ENCODE data around the gene TNF.
"Not testable (repeated sequence)": the region's sequence is repeated elsewhere in the genome, so short reads cannot be mapped to it uniquely, and the experiment has no call there.

TNF gene

GRCh38 chr6:31588871-31589650, 13.7 kb downstream of the TNF start:
- DNase-seq (ENCODE audit: low read depth in 2 of 2): no peak

- not testable (repeated sequence) for DNase-seq (ENCODE audit: low read depth in 2 of 2)
These were observed 15.3 kb downstream of the TNF start for GRCh38 chr6:31590691-31591090.

- no peak for DNase-seq (ENCODE audit: low read depth in 2 of 2)
These were observed 17.0 kb downstream of the TNF start for GRCh38 chr6:31592396-31592771.

- peak in 1 of 2 donors; percentile 48 for DNase-seq (ENCODE audit: low read depth in 2 of 2)
These were observed 21.6 kb downstream of the TNF start for GRCh38 chr6:31597006-31597405.

GRCh38 chr6:31607317-31607716, 32.0 kb downstream of the TNF start:
- no peak for DNase-seq (ENCODE audit: low read depth in 2 of 2)

DNA sequence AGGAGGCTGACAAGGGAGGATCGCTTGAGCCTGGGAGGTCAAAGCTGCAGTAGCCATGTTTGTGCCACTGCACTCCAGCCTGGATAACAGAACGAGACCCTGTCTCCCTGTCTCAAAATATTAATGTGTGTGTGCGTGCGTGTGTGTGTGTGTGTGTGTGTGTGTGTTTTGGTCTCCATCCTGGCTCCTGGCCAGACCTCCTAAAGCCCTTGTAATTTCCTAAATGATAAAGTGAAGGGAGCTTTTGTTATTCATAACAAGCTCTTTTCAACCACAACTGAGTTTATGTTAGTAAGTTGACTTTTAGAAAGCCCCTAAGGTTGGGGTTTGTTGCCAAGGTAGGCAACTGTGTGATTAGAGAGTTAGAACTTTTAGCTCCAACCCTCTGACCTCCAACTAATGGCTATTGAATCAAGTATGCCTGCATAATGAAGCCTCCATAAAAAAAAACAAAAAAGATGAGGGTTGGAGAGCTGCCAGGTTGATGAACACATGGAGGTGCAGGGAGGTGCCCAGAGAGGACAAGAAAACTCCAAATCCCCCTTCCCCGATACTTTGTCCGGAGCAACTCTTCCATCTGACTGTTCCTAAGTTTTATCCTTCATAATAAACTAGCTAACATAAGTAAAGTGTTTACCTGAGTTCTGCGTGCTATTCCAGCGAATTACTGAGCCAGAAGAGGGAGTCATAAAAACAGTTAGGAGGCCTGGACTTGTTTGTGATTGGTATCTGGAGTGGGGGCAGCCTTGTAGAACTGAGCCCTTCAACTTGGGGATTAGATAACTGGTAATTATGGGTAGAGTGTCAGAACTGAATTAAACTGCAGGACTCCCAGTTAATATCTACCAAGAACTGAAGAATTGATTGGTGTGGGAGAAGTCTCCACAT, 34.4 kb downstream of the TNF start:
- no peak for DNase-seq (ENCODE audit: low read depth in 2 of 2)

DNA sequence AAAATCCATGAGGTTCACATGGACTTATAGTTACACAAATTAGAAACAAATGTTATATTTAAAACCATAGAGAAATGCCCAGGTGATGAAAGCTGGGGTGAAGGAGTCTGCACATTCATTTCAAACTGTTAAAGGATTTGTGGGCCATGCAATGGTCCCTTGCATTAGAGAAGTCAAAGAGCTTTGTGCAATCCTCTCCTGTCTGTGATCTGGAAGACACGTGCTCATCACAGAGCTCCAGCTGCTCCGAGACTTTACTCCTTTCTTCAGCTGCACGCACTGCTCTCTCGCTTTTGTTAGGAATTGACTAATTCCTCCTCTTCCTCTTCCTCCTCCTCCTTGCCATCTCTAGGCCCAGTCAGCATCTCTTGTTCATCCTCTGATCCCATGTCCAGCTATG, 35.6 kb downstream of the TNF start:
- no peak for DNase-seq (ENCODE audit: low read depth in 2 of 2)

DNA sequence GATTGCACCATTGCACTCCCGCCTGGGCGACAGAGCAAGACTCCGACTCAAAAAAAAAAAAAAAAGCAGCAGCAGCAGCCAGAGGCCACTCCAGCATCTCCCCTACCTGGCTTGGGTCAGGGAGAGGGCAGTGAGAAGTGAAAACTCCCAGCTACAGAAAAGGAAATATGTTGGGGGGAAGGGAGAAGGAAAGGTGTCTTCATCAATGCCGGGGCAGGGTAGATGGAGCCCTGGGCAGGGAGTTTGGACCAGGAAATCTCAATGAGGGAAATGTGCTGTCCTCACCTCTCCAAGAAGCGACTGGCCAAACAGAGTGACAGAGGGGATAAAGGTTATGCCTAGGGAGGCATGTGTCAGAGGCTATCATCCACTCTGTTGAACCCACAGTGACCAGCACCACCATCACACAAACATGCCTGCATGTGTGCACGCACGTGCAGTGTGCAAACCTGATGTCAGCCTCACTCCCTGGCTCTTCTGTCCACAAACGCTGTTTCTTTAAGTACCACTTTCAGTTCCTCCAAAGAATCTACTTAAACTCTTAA, 38.8 kb downstream of the TNF start:
- no peak for DNase-seq (ENCODE audit: low read depth in 2 of 2)

GRCh38 chr6:31614684-31615578, 39.6 kb downstream of the TNF start, which contains the start of gene AIF1:
Gene AIF1 (plus strand): TSS chr6:31615234. CDS start chr6:31615330, 96 bp downstream.
- DNase-seq (ENCODE audit: low read depth in 2 of 2): no peak

DNA sequence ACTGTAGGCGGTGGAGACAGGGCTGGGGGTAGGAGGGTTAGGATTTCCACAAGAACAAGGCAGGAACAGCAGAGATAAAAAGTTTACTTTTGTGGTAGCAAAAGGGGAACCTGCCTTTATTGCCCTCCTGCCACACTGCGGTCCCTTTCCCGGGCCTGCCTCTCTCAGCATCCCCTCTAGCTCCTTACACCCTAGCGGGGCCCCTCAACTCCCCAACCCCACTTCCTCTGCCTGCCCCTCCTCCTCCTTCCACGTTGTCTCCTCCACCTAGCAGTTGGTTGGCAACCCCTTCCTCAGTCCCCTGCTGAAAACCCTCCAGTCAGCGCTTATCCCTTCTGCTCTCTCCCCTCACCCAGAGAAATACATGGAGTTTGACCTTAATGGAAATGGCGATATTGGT, 40.4 kb downstream of the TNF start:
- DNase-seq (ENCODE audit: low read depth in 2 of 2): no peak

- no peak for DNase-seq (ENCODE audit: low read depth in 2 of 2)
These were observed 41.6 kb downstream of the TNF start for GRCh38 chr6:31617010-31617409.

DNA sequence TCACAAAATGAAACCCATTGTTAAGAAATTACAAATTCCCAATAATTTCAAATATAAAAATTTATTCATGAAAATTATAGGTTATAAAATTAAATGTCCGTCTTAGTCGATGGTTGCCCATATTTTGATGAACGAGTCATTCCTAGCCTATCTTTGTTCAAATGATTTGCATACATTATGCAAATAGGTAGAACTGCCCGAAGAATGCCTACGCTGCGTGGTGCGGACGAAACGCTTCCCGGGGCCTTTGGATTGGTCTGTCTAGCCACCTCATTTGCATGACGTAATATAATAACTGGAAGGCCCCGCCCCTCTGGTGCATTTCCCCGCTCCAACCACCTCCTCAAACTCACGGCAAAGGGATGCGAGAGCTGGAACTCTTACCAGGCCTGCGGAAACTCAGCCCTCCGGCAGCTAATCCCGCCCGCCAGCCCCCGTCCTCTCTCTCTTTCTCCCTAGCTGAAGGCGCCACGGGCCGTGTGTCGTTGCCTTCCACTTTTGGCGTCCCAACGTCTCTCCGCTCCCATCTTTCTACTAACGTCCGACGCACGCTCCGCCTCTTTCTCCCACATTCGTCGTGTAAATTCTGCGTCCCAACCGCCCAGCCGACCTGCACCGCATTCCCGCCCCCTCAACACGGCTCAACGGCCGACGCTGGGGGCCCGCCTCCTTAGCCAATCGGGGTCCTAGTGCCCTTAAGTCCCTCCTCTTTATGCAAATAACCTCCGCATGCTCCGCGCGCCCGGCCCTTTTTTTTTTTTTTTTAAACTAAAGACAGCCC, 44.6 kb downstream of the TNF start:
- DNase-seq (ENCODE audit: low read depth in 2 of 2): peak; percentile 88 to 96

DNA sequence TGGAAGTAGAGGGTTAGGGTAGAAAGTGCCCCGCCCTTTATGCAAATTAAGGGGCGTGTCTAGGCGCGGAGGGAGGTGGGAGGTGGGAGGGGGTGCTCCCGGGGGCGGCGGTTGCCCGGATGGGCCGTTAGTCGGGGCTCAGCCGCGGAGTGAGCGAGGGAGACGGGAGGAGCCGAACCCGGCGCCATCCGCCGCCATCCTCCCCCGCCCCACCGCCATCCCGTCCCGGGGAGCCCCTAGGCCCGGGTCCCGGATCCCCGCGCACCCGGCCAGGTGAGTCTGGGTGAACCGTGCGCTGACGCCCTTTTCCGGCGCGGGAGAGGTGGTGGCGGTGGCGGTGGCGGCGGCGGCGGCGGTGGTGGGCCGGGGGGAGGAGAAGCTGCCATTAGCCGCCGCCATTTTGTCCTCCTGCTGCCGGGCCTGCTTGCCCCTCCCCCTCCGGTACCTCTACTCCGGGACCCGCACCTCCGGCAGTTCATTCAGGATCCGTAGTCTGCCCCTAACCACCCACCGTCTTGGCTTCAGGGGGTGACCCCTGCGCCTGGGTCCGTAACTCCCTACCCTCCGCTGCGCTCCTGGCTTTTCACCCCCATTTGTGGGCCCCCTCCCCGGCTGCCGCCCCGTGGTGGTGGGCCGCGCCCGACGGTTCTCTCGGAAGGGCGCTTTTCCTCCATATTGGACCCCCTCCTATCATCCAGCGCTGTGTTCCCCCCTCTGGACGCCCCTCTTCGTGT, 45.4 kb downstream of the TNF start, which contains the start of gene PRRC2A:
TSS of gene PRRC2A (plus strand) at position 130 of the 734 bp plus-strand sequence. CDS start 2,075 bp downstream, outside the sequence.
- DNase-seq (ENCODE audit: low read depth in 2 of 2): peak; percentile 70 to 92

GRCh38 chr6:31621320-31621939, 46.1 kb downstream of the TNF start:
- DNase-seq (ENCODE audit: low read depth in 2 of 2): no peak

DNA sequence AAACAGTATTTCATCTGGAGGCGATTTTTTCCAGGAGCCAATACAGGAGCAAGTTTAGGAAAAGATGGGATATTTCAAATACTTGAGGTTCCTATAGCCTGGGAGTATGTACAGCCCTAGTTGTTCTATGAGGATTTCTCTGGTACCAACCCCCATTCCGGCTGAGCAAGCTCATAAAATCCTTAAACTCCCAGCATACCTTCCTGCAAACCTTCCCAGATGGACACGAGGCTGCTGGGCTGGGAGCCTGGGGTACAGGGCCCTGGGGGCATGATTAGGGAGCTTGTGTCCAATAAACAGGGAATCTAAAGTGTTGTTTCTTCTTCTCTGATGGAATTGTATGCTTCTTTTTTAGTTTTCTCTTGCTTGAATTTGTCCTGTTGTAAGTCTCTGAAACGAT, 46.6 kb downstream of the TNF start:
- DNase-seq (ENCODE audit: low read depth in 2 of 2): no peak

DNA sequence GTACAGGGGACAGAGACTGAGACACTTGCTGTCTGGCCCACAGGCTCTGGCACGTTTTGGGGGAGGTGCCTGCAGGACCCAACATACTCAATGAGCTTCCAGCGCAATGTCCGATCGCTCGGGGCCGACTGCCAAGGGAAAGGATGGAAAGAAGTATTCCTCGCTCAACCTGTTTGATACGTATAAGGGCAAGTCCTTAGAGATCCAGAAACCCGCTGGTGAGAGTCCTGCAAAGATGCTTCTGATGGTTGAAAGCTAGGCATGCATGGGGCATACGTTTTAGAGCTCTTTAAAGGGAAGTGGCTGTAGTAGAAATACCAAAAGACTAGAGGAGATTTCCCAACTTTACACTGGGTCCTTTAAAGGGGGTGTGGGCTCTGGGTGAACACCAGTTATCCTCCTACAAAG, 47.3 kb downstream of the TNF start:
- no peak for DNase-seq (ENCODE audit: low read depth in 2 of 2)

DNA sequence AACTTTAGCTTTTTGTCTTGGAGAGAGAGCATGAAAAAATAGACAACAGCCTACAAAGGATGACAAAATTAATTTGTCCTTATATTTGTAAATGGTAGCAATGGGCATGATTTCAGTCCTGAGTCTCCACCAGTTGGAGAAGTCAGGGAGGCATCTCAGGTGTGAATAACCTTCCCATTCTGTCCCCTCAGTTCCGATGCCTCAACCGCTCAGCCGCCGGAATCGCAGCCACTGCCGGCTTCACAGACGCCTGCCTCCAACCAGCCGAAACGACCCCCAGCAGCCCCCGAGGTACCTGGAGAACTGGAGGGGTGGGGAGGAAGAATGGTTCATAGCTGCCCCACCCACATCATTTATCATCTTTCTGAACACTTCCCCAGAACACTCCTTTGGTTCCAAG, 48.7 kb downstream of the TNF start:
- DNase-seq (ENCODE audit: low read depth in 2 of 2): no peak

GRCh38 chr6:31626952-31627351, 51.6 kb downstream of the TNF start:
- DNase-seq (ENCODE audit: low read depth in 2 of 2): no peak

DNA sequence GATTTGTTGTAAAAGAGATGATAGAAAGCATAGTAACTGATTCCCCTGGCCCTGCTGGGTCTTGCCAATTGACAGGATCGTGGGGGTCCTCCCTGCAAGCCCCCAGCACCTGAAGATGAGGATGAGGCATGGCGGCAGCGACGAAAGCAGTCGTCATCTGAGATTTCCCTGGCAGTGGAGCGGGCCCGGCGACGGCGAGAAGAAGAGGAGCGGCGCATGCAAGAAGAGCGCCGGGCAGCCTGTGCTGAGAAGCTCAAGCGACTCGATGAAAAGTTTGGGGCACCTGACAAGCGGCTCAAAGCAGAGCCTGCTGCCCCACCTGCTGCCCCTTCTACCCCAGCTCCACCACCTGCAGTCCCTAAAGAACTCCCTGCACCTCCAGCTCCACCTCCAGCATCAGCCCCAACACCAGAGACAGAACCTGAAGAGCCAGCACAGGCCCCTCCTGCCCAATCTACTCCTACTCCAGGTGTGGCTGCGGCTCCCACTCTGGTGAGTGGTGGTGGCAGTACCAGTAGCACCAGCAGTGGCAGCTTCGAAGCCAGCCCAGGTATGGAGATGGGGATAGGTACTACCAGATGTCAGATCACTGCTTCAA, 52.4 kb downstream of the TNF start:
- no peak for DNase-seq (ENCODE audit: low read depth in 2 of 2)
